ENCODE measurements around the gene ISM1.

The ISM1 gene

GRCh38 chr20:13202565-13202964, 18.5 kb upstream of the ISM1 start:
- peaks cover 9% of the 10 kb centered on the region; the same call in 1 of the 2 replicates for H3K4me1 ChIP-seq
- no peaks in the 10 kb centered on the region for H3K36me3 ChIP-seq
- no peak for TF ChIP-seq Cebpa-rat (IDR thresholded peaks at IDR 0.05)
- no peaks in the 10 kb centered on the region for H3K27me3 ChIP-seq
- no peak overlapping the region for H3K4me3 ChIP-seq
- no peaks in the 10 kb centered on the region for H4K20me1 ChIP-seq
- no peak overlapping the region for H3K9ac ChIP-seq
- peak overlapping the region; percentile 47 for H3K4me2 ChIP-seq
- no peaks in the 10 kb centered on the region for H3K9me3 ChIP-seq
- H3K27ac ChIP-seq: no peak overlapping the region

- H3K4me2 ChIP-seq: no peak overlapping the region
- no peaks in the 10 kb centered on the region for H3K9me3 ChIP-seq
- no peak overlapping the region for H3K9ac ChIP-seq
- no peaks in the 10 kb centered on the region for H4K20me1 ChIP-seq
- H3K4me1 ChIP-seq: peaks cover 9% of the 10 kb centered on the region; the same call in 1 of the 2 replicates
- no peak for TF ChIP-seq Cebpa-rat (IDR thresholded peaks at IDR 0.05)
- H3K27ac ChIP-seq: no peak overlapping the region
- H3K36me3 ChIP-seq: no peaks in the 10 kb centered on the region
- no peak overlapping the region for H3K4me3 ChIP-seq
- no peaks in the 10 kb centered on the region for H3K27me3 ChIP-seq
These were observed 15.6 kb upstream of the ISM1 start for GRCh38 chr20:13205425-13205824.

- Histone ChIP-seq H3K4me2 (no peak overlapping the region), H3K27me3 (no peaks in the 10 kb centered on the region), H4K20me1 (no peaks in the 10 kb centered on the region), H3K9me3 (no peaks in the 10 kb centered on the region), H3K9ac (no peak overlapping the region), H3K4me1 (peaks cover 9% of the 10 kb centered on the region; the same call in 1 of the 2 replicates), H3K27ac (no peak overlapping the region), H3K4me3 (no peak overlapping the region), H3K36me3 (no peaks in the 10 kb centered on the region)
- no peak for TF ChIP-seq Cebpa-rat (IDR thresholded peaks at IDR 0.05)
These were observed 15.1 kb upstream of the ISM1 start for GRCh38 chr20:13205848-13206434.

- H3K4me1 ChIP-seq: peaks cover 9% of the 10 kb centered on the region; the same call in 1 of the 2 replicates
- TF ChIP-seq Cebpa-rat (IDR thresholded peaks at IDR 0.05): no peak
- no peak overlapping the region for H3K4me2 ChIP-seq
- H3K27ac ChIP-seq: no peak overlapping the region
- H4K20me1 ChIP-seq: no peaks in the 10 kb centered on the region
- no peaks in the 10 kb centered on the region for H3K36me3 ChIP-seq
- no peak overlapping the region for H3K4me3 ChIP-seq
- no peaks in the 10 kb centered on the region for H3K9me3 ChIP-seq
- H3K9ac ChIP-seq: no peak overlapping the region
- H3K27me3 ChIP-seq: no peaks in the 10 kb centered on the region
These were observed 14.1 kb upstream of the ISM1 start for GRCh38 chr20:13207016-13207415.

- Histone ChIP-seq H3K4me3 (no peak overlapping the region), H3K9me3 (no peaks in the 10 kb centered on the region), H3K9ac (no peak overlapping the region), H4K20me1 (no peaks in the 10 kb centered on the region), H3K4me2 (no peak overlapping the region), H3K36me3 (no peaks in the 10 kb centered on the region), H3K27me3 (0 out of 2 replicates have a peak, but pooled peaks cover 4% of the 10 kb centered on the region), H3K4me1 (no peaks in the 10 kb centered on the region), H3K27ac (no peak overlapping the region)
- TF ChIP-seq Cebpa-rat (IDR thresholded peaks at IDR 0.05): no peak
These were observed 9.0 kb upstream of the ISM1 start for GRCh38 chr20:13211956-13212618.

GRCh38 chr20:13212750-13213149, 8.3 kb upstream of the ISM1 start:
- Histone ChIP-seq H3K4me1 (no peaks in the 10 kb centered on the region), H3K27me3 (peaks cover 5% of the 10 kb centered on the region), H3K27ac (no peak overlapping the region), H3K4me3 (no peak overlapping the region), H3K36me3 (no peaks in the 10 kb centered on the region), H3K4me2 (no peak overlapping the region), H3K9me3 (no peaks in the 10 kb centered on the region), H3K9ac (no peak overlapping the region), H4K20me1 (peaks cover 2% of the 10 kb centered on the region)
- no peak for TF ChIP-seq Cebpa-rat (IDR thresholded peaks at IDR 0.05)

- H3K4me1 ChIP-seq: no peaks in the 10 kb centered on the region
- no peak overlapping the region for H3K27ac ChIP-seq
- no peak overlapping the region for H3K4me2 ChIP-seq
- H3K4me3 ChIP-seq: no peak overlapping the region
- no peaks in the 10 kb centered on the region for H3K36me3 ChIP-seq
- H3K9me3 ChIP-seq: no peaks in the 10 kb centered on the region
- no peak for TF ChIP-seq Cebpa-rat (IDR thresholded peaks at IDR 0.05)
- no peak overlapping the region for H3K9ac ChIP-seq
- H4K20me1 ChIP-seq: peaks cover 8% of the 10 kb centered on the region
- peaks cover 11% of the 10 kb centered on the region for H3K27me3 ChIP-seq
These were observed 7.7 kb upstream of the ISM1 start for GRCh38 chr20:13213335-13213734.

GRCh38 chr20:13216533-13216932, 4.5 kb upstream of the ISM1 start:
- no peak overlapping the region for H3K27ac ChIP-seq
- H3K4me1 ChIP-seq: peaks cover 9% of the 10 kb centered on the region
- no peak overlapping the region for H3K9ac ChIP-seq
- H3K36me3 ChIP-seq: no peaks in the 10 kb centered on the region
- H3K27me3 ChIP-seq: peaks cover 42% of the 10 kb centered on the region
- peaks cover 31% of the 10 kb centered on the region for H4K20me1 ChIP-seq
- H3K4me3 ChIP-seq: no peak overlapping the region
- no peak for TF ChIP-seq Cebpa-rat (IDR thresholded peaks at IDR 0.05)
- no peak overlapping the region for H3K4me2 ChIP-seq
- no peaks in the 10 kb centered on the region for H3K9me3 ChIP-seq

GRCh38 chr20:13219327-13220193, 1.5 kb upstream of the ISM1 start:
- H3K4me3 ChIP-seq: peak overlapping the region; percentile 77
- no peaks in the 10 kb centered on the region for H3K36me3 ChIP-seq
- H3K4me2 ChIP-seq: peak overlapping the region; percentile 98
- no peak overlapping the region for H3K9ac ChIP-seq
- peaks cover 33% of the 10 kb centered on the region for H3K4me1 ChIP-seq
- H3K27me3 ChIP-seq: peaks cover 55% of the 10 kb centered on the region
- no peak for TF ChIP-seq Cebpa-rat (IDR thresholded peaks at IDR 0.05)
- peaks cover 31% of the 10 kb centered on the region for H4K20me1 ChIP-seq
- no peaks in the 10 kb centered on the region for H3K9me3 ChIP-seq
- H3K27ac ChIP-seq: no peak overlapping the region
